ENCODE results near the gene FRMD6.

FRMD6 gene

GRCh38 chr14:51613416-51613815, 38.3 kb upstream of the FRMD6 start (continued):
- TF ChIP-seq CREB5 (CRISPR knock-in tag; IDR thresholded peaks at IDR 0.05; ENCODE audit: low read depth) (no peak), ZFP3 (CRISPR knock-in tag; IDR thresholded peaks at IDR 0.05) (no peak), ZNF70 (CRISPR knock-in tag; IDR thresholded peaks at IDR 0.05) (no peak), POU6F1 (CRISPR knock-in tag; IDR thresholded peaks at IDR 0.05; ENCODE audit: borderline replicate concordance, low read depth) (no peak)

DNA sequence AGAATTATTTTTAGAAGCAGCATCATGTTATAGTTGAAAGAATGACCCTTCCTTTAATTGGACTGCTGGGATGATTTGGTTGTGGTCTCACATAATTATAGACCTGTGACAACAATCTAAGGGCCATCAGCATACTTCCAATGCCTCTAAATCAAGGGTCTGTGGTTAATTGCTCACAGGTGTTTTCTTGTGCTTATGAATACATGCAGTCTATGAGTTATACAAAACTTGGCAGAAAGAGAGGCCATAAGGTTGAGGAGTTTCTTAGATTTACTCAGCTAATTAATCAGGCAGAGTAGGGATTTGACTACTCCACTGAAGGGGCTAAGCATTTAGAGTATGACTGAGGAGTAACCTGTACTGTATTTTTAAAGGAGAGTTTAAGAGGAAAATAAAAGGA, 37.0 kb upstream of the FRMD6 start:
- TF ChIP-seq CSDC2 (CRISPR knock-in tag; IDR thresholded peaks at IDR 0.05): no peak
- no peak for TF ChIP-seq PATZ1 (CRISPR knock-in tag; IDR thresholded peaks at IDR 0.05; ENCODE audit: borderline replicate concordance)
- peak; percentile 42; the same call in 1 of the 2 replicates for TF ChIP-seq TOX (CRISPR knock-in tag; IDR thresholded peaks at IDR 0.05; ENCODE audit: borderline replicate concordance)
- no peak for TF ChIP-seq ZNF565 (CRISPR knock-in tag; conservative IDR thresholded peaks at IDR 0.05; ENCODE audit: low read depth)
- TF ChIP-seq ARNTL (CRISPR knock-in tag; IDR thresholded peaks at IDR 0.05; ENCODE audit: borderline replicate concordance, low read depth): no peak
- no peak for TF ChIP-seq GLIS3 (CRISPR knock-in tag; IDR thresholded peaks at IDR 0.05)
- 0 out of 2 replicates have a peak, but pooled peaks have one; percentile 17 for TF ChIP-seq ISL1 (CRISPR knock-in tag; IDR thresholded peaks at IDR 0.05)
- TF ChIP-seq ZNF70 (CRISPR knock-in tag; IDR thresholded peaks at IDR 0.05): no peak
- no peak for TF ChIP-seq ZFP3 (CRISPR knock-in tag; IDR thresholded peaks at IDR 0.05)
- peak; percentile 46 for ATAC-seq

DNA sequence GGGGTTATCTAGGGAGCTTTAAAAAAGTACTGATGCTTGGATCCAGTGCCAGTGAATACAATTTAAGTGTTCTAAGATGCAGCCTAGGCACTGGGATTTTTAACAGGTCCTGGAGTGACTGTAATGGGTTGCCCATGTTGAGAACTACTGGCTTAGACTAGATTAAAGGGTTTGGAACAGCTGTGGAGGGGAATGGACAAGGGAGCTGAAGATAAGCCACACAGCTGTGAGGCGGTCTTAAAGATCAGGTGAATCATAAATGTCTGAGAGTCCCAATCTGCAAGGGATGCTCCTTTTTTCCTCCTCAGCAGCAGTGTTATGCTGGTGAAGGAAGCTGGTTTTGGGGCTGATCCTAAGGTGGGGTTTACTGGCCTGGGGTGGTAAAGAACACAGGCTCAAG, 35.5 kb upstream of the FRMD6 start:
- ATAC-seq: no peak

More for the DNA sequence above, 35.5 kb upstream of the FRMD6 start:
- TF ChIP-seq PATZ1 (CRISPR knock-in tag; IDR thresholded peaks at IDR 0.05; ENCODE audit: borderline replicate concordance) (no peak), ARNTL (CRISPR knock-in tag; IDR thresholded peaks at IDR 0.05; ENCODE audit: borderline replicate concordance, low read depth) (no peak), BACH2 (CRISPR knock-in tag; IDR thresholded peaks at IDR 0.05; ENCODE audit: borderline replicate concordance) (no peak), ZNF8 (CRISPR knock-in tag; IDR thresholded peaks at IDR 0.05) (no peak), RARB (CRISPR knock-in tag; IDR thresholded peaks at IDR 0.05) (no peak), CREB5 (CRISPR knock-in tag; IDR thresholded peaks at IDR 0.05; ENCODE audit: low read depth) (no peak), TSHZ2 (CRISPR knock-in tag; IDR thresholded peaks at IDR 0.05) (no peak), ZNF565 (CRISPR knock-in tag; conservative IDR thresholded peaks at IDR 0.05; ENCODE audit: low read depth) (no peak), ZFP3 (CRISPR knock-in tag; IDR thresholded peaks at IDR 0.05) (no peak), CSDC2 (CRISPR knock-in tag; IDR thresholded peaks at IDR 0.05) (no peak), TOX (CRISPR knock-in tag; IDR thresholded peaks at IDR 0.05; ENCODE audit: borderline replicate concordance) (no peak), OSR1 (CRISPR knock-in tag; IDR thresholded peaks at IDR 0.05) (no peak)

Measured in SK-N-SH treated with all-trans-retinoic acid at 6 μM for 48 hours (cell line).